ENCODE results near the gene NAT10.

NAT10 gene

GRCh38 chr11:34194576-34195335 is 89.3 kb downstream of the NAT10 start:
- Histone ChIP-seq H3K9ac (ENCODE audit: low read length in 5 of 5) (no peak overlapping the region), H3K27me3 (ENCODE audit: control insufficient read depth in 5 of 5, insufficient read depth in 4 of 5, low read length in 5 of 5) (no peaks in the 10 kb centered on the region), H3K27ac (ENCODE audit: low read depth, low read length) (no peak overlapping the region), H3K4me1 (ENCODE audit: control insufficient read depth in 5 of 5, insufficient read depth in 5 of 5, low read length in 5 of 5) (peaks cover 0 to 6% (median 5%) of the 10 kb centered on the region in 5 donors), H3K4me3 (ENCODE audit: low read depth in 1 of 5, low read length in 5 of 5) (no peak overlapping the region), H3K36me3 (ENCODE audit: control insufficient read depth in 5 of 5, insufficient read depth in 5 of 5, low read length in 5 of 5) (peaks cover 0 to 2% (median 0%) of the 10 kb centered on the region in 5 donors), H3K9me3 (ENCODE audit: control insufficient read depth in 5 of 5, low read length in 5 of 5) (no peaks in the 10 kb centered on the region)

All from subcutaneous abdominal adipose tissue (tissue), 5 donors.